ENCODE measurements around the gene S100A6.

Gene S100A6

DNA sequence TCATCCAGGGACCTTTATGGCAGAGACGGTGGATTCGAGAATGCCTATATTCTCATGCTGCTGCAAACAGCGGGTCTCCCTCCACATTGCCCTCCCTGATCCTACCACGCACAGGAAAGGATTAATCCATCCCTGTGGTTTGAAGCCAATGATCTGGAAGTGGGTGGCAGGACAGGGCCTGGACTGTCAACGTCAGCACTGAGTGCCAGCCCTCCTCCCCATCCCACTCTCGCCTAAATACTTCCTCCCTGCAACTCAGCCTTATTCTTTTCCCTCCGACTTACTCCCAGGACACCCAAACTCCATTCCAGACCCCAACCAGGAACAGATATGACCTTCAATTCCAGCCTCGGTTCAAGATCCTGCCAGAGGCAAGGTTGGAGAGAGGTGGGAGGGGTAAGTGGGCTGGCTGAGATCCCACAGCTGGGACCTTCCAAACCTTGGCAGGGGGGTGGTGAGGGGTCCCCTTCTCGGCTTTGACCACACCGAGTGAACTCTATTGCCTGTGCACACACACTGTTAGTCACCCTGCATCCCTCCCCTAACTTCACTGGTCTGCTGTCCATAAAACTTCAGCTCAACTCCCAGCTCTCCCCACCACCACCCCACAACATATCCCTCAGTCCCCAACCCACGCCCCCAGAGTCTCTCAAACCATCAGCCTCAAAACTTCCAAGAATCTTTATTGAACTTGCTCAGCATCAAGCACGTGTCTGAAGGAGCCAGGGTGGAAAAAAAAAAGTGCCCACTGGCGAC, 7.3 kb upstream of the S100A6 start:
- no peaks in the 10 kb centered on the region for H3K27me3 Mint-ChIP-seq
- no peaks in the 10 kb centered on the region for H3K9me3 Mint-ChIP-seq
- H3K27ac Mint-ChIP-seq = peak overlapping the region; percentile 95
- peaks cover 3% of the 10 kb centered on the region for H3K36me3 Mint-ChIP-seq
- H3K4me3 Mint-ChIP-seq = peak overlapping the region; percentile 36
- peaks cover 80% of the 10 kb centered on the region for H3K4me1 Mint-ChIP-seq

DNA sequence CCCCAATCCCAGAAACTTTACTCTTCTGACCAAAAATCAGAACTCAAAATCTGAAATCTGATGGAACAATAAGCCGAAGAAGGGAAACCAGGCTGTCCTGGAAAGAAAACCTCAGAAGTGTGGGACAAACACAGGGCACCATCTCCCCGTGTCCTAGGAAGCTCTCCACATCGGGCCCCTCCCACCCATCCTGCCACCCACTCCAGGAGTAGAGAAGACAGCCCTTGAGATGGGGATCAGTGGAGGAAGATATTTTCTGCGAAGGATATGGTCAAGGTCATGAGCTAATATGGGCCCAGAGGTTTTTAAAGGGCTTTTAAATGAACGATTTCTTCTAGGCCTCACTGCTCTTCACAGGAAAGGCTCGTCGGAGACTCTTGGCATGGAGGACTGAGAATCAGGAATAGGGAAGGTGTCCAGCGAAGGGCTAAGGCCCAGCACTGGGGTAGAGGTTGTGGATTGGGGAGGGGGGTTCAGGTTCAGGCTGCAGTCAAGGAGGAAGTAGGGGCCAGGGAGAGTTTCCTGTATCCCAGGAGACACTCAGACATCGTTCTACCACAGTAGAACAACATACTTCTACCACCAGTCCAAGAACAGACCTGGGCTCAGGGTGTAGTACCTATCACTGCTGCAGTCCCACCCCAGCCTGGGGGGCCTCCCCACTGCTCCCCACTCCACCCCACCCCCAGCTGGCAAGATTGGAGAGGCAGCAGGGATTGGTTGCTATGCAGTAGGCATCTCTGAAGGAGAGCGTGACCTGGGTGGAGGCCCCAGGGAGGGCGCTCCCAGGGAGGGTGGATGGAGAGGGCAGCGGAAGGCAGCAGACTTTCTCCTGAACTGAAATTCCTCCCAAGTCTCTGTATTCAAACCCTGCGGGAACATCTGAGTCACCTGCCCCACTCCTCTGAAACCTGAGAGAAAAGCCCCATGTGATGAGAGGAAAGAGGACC, 6.1 kb upstream of the S100A6 start:
- H3K4me3 Mint-ChIP-seq = peak overlapping the region; percentile 62
- H3K27me3 Mint-ChIP-seq = no peaks in the 10 kb centered on the region
- peaks cover 3% of the 10 kb centered on the region for H3K36me3 Mint-ChIP-seq
- peaks cover 80% of the 10 kb centered on the region for H3K4me1 Mint-ChIP-seq
- H3K9me3 Mint-ChIP-seq = no peaks in the 10 kb centered on the region
- peak overlapping the region; percentile 95 for H3K27ac Mint-ChIP-seq

- Mint-ChIP-seq H3K36me3 (peaks cover 3% of the 10 kb centered on the region), H3K4me1 (peaks cover 78% of the 10 kb centered on the region), H3K4me3 (peak within 1 kb of the TSS; percentile 62), H3K27me3 (no peaks in the 10 kb centered on the region), H3K27ac (peak within 1 kb of the TSS; percentile 95), H3K9me3 (no peaks in the 10 kb centered on the region)
Measured at GRCh38 chr1:153540394-153541361, 4.9 kb upstream of the S100A6 start, which contains the start of gene S100A5. Gene S100A5, minus strand, starts transcription at chr1:153540934. Its CDS starts 743 bp downstream, at chr1:153540191.

GRCh38 chr1:153539395-153540093, 3.8 kb upstream of the S100A6 start:
- Mint-ChIP-seq H3K27ac (peak overlapping the region; percentile 52), H3K36me3 (peaks cover 3% of the 10 kb centered on the region), H3K4me1 (peaks cover 76% of the 10 kb centered on the region), H3K9me3 (no peaks in the 10 kb centered on the region), H3K4me3 (no peak overlapping the region), H3K27me3 (no peaks in the 10 kb centered on the region)

DNA sequence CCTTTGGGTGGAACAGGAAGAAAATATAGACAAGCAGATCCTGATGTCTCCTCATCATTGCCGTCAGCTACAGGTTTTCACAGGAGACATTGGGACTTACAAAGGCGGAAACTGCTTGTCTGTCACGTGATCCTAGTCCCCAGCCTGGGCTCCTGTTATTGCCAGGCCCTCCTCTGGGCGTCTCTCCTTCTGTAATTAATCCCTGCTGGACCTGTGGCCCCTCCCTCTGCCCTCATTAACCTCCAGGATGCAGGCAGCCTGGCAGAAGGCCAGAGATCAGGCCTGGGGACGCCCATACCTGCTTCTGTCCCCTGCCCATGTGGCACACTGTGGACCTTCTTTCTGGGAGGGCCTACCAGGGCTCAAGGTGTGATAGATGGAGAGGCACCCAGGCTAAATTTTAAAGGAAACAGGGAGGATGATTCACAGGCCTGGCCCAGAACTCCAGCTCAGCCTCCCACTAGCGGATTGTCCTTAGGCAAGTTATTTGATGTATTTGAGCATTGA, 2.6 kb upstream of the S100A6 start:
- H3K27me3 Mint-ChIP-seq = no peaks in the 10 kb centered on the region
- peaks cover 76% of the 10 kb centered on the region for H3K4me1 Mint-ChIP-seq
- no peak overlapping the region for H3K4me3 Mint-ChIP-seq
- H3K27ac Mint-ChIP-seq = peak overlapping the region; percentile 41
- no peaks in the 10 kb centered on the region for H3K9me3 Mint-ChIP-seq
- H3K36me3 Mint-ChIP-seq = peaks cover 3% of the 10 kb centered on the region

DNA sequence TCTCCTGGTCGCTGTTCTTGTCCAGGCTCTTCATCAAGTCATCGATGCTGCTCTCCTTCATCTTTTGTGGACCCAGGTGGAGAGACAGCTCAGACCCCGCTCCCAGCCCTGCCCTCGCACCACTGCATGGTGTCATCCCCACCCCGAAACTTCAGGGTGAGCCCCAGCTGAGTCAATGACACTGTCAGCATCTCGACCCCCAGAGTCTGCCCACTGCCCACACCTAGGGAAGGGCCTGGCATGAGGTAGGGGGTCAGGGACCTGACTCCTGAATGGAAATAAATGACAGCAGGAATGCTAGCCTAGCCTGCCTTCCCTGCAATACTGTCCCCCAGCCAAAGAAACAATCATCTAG, 1.6 kb upstream of the S100A6 start:
- Mint-ChIP-seq H3K4me1 (peaks cover 76% of the 10 kb centered on the region), H3K27ac (peak overlapping the region; percentile 59), H3K4me3 (peak overlapping the region; percentile 90), H3K9me3 (no peaks in the 10 kb centered on the region), H3K27me3 (no peaks in the 10 kb centered on the region), H3K36me3 (no peaks in the 10 kb centered on the region)

DNA sequence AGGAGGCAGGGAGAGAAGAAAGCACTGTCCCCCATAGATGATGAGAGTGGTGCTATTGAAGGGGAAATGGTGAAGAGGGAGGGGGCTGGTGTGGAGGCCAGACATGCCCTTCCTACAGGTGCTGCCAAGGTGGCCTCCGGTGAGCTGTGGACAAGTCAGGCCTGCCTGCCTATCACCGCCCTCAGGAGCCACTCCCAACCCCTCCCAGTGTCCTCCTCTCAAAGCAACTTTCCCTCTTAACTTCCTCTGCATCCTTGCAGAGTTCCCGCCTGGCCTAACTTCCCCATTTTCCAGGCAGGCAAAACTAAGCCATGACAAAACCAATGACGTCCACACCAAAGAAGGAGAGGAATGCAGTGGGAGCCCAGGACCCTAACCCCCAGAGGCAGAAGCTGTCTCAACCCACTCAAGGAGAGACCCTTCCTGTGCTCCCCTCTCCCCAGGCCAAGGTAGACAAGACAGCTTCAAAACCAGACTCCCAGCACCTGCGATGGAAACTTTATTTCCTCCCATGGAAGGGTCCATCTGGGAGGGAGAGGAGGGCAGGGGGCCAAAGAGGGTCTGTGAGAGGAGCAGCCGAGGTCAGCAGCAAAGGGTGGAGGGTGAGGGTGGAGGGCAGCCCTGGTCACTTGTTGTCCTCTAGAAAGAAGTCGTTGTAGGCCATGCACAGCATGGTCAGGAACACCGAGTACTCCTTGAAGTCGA, 1.0 kb upstream of the S100A6 start:
- H3K27me3 Mint-ChIP-seq = no peaks in the 10 kb centered on the region
- no peaks in the 10 kb centered on the region for H3K9me3 Mint-ChIP-seq
- H3K4me3 Mint-ChIP-seq = peak overlapping the region; percentile 90
- peaks cover 76% of the 10 kb centered on the region for H3K4me1 Mint-ChIP-seq
- no peaks in the 10 kb centered on the region for H3K36me3 Mint-ChIP-seq
- H3K27ac Mint-ChIP-seq = peak overlapping the region; percentile 98

GRCh38 chr1:153536012-153536670, 350 bp upstream of the S100A6 start:
- no peaks in the 10 kb centered on the region for H3K36me3 Mint-ChIP-seq
- H3K4me1 Mint-ChIP-seq = peaks cover 76% of the 10 kb centered on the region
- H3K4me3 Mint-ChIP-seq = peak overlapping the region; percentile 90
- H3K9me3 Mint-ChIP-seq = no peaks in the 10 kb centered on the region
- peak overlapping the region; percentile 98 for H3K27ac Mint-ChIP-seq
- no peaks in the 10 kb centered on the region for H3K27me3 Mint-ChIP-seq

GRCh38 chr1:153534925-153535241, 908 bp downstream of the S100A6 start:
- H3K27me3 Mint-ChIP-seq = no peaks in the 10 kb centered on the region
- peak overlapping the region; percentile 90 for H3K4me3 Mint-ChIP-seq
- peaks cover 67% of the 10 kb centered on the region for H3K4me1 Mint-ChIP-seq
- H3K27ac Mint-ChIP-seq = peak overlapping the region; percentile 83
- no peaks in the 10 kb centered on the region for H3K9me3 Mint-ChIP-seq
- no peaks in the 10 kb centered on the region for H3K36me3 Mint-ChIP-seq

- H3K27me3 Mint-ChIP-seq = no peaks in the 10 kb centered on the region
- H3K4me1 Mint-ChIP-seq = peaks cover 62% of the 10 kb centered on the region
- no peaks in the 10 kb centered on the region for H3K36me3 Mint-ChIP-seq
- peak overlapping the region; percentile 95 for H3K27ac Mint-ChIP-seq
- no peaks in the 10 kb centered on the region for H3K9me3 Mint-ChIP-seq
- H3K4me3 Mint-ChIP-seq = peak overlapping the region; percentile 90
Measured at GRCh38 chr1:153534226-153534924, 1.4 kb downstream of the S100A6 start.

GRCh38 chr1:153533689-153534201, 2.0 kb downstream of the S100A6 start:
- H3K27ac Mint-ChIP-seq = peak overlapping the region; percentile 95
- H3K9me3 Mint-ChIP-seq = no peaks in the 10 kb centered on the region
- H3K27me3 Mint-ChIP-seq = no peaks in the 10 kb centered on the region
- peaks cover 2% of the 10 kb centered on the region for H3K36me3 Mint-ChIP-seq
- peak overlapping the region; percentile 90 for H3K4me3 Mint-ChIP-seq
- peaks cover 64% of the 10 kb centered on the region for H3K4me1 Mint-ChIP-seq

- H3K27me3 Mint-ChIP-seq = no peaks in the 10 kb centered on the region
- H3K9me3 Mint-ChIP-seq = no peaks in the 10 kb centered on the region
- peak overlapping the region; percentile 95 for H3K27ac Mint-ChIP-seq
- peak overlapping the region; percentile 90 for H3K4me3 Mint-ChIP-seq
- peaks cover 62% of the 10 kb centered on the region for H3K4me1 Mint-ChIP-seq
- peaks cover 2% of the 10 kb centered on the region for H3K36me3 Mint-ChIP-seq
Measured at GRCh38 chr1:153532769-153533599, 2.8 kb downstream of the S100A6 start.
